Body of pancreas (tissue), 4 donors: ENCODE data around the gene DNAJC8. TPM values are rescaled to one million over a fixed set of nuclear protein-coding genes. Genes with fewer than 3 reads are reported as not detected.

Source experiments
- ATAC-seq: fragments of 150-250 bp; one replicate; pipeline ENCODE4 v1.9.1; 2016
- DNase-seq, 4 donors: peaks; one replicate each; pipeline ENCODE4 v3.0.0-alpha.2; 2019
- H3K27ac ChIP-seq, 4 donors: fragments of 200-600 bp; sonication (generic); 1 replicate in 3 of 4; 2 replicates in 1 of 4; pipeline versions ENCODE4 v1.5.1 to v1.6.1; 2016 to 2019; ENCODE audit warnings: mild to moderate bottlenecking in 1 of 4, mixed read lengths in 1 of 4, moderate library complexity in 1 of 4
- H3K27me3 ChIP-seq, 2 donors: fragments of 200-600 bp; sonication (generic); one replicate each; pipeline ENCODE4 v1.6.0; 2016; ENCODE audit warnings: mild to moderate bottlenecking in 1 of 2
- H3K36me3 ChIP-seq, 2 donors: fragments of 200-600 bp; sonication (generic); replicated peaks in 1 of 2; 2 replicates each; pipeline ENCODE4 v1.5.1; 2016; ENCODE audit warnings: low read depth in 2 of 2; ENCODE audit not compliant: insufficient read depth in 1 of 2
- H3K4me1 ChIP-seq: fragments of 200-600 bp; sonication (generic); one replicate; pipeline ENCODE4 v1.6.0; 2016
- H3K4me3 ChIP-seq, 2 donors: fragments of 200-600 bp; sonication (generic); 1 replicate in 1 of 2; 2 replicates in 1 of 2; pipeline ENCODE4 v1.5.1; 2016 to 2019
- H3K9me3 ChIP-seq, 3 donors: fragments of 200-600 bp; sonication (generic); 1 replicate in 2 of 3; 2 replicates in 1 of 3; pipeline ENCODE4 v1.5.1; 2016
- CTCF ChIP-seq, 7 experiments: fragments of 450-650 bp in 4 of 7; fragments of 200-600 bp in 3 of 7; sonication (generic) in 3 of 7; IDR thresholded peaks; one replicate each; pipeline ENCODE4 v1.5.1; 2016 to 2019; ENCODE audit warnings: antibody characterized with exemption in 7 of 7
- POLR2A ChIP-seq, 3 donors: fragments of 450-650 bp; IDR thresholded peaks; one replicate each; pipeline ENCODE4 v1.6.1; 2016; ENCODE audit warnings: antibody characterized with exemption in 3 of 3, mild to moderate bottlenecking in 2 of 3
- WGBS, 2 donors: methylation state at CpG; one replicate each; pipeline ENCODE4 v1.1.5; 2017; 5-methylcytosine and 5-hydroxymethylcytosine counted together
- intact Hi-C: fragments of 100-400 bp; cut with DNase I; formaldehyde crosslinking; loops from one replicate; pipeline ENCODE4 v1.15.1; 2023
- total RNA-seq, 2 donors: library from RNA; depleted of rRNA; stranded (reverse); fragments of >200 nt; gene quantifications; one replicate each; pipeline ENCODE4 v1.1.0, GENCODE V29; 2016

The DNAJC8 gene
- total RNA-seq, 2 donors from 2014 or later = 18.7 to 53.1 TPM

DNA sequence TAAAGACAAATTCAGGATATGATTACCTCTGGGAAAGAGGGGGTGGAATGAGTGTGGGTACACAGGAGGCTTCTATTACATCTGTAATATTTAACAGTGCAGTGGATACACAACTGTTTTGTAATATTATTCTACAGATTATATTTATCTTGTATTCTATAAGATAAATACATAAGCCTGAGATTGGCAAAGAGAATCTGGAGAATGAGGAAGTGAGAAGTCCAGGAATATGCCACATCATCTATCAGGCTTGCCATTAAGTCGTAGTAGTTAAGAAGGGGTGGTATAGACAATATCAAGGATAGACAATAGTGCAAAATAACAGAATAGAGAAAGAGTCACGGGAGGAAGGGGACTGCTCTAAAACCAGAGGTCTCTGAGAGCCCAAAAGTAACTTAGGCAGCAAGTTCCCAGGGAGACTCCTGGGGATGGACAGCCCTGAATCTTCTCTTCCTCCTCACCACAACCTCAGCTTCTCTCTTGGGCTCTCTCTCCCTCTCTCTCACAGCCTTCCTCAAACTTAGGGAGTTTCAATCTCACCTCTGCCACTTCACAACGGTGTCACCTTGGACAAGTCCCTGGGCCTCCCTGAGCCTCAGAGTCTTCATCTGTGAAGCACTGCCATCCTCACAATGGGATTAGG lies 42.4 kb downstream of the DNAJC8 start:
- Histone ChIP-seq H3K4me1 (no peaks in the 10 kb centered on the region), H3K27ac (no peak overlapping the region), H3K36me3 (no peaks in the 10 kb centered on the region), H3K9me3 (no peaks in the 10 kb centered on the region), H3K27me3 (no peaks in the 10 kb centered on the region), H3K4me3 (no peak overlapping the region)
- WGBS, 2 donors = 47 to 49% methylated on average over 3 of the region's 3 CpGs
- intact Hi-C loops = no loop called here
- ATAC-seq (no peak), DNase-seq (no peak)
- TF ChIP-seq POLR2A (IDR thresholded peaks at IDR 0.05) (no peak), CTCF (IDR thresholded peaks at IDR 0.05) (no peak)

DNA sequence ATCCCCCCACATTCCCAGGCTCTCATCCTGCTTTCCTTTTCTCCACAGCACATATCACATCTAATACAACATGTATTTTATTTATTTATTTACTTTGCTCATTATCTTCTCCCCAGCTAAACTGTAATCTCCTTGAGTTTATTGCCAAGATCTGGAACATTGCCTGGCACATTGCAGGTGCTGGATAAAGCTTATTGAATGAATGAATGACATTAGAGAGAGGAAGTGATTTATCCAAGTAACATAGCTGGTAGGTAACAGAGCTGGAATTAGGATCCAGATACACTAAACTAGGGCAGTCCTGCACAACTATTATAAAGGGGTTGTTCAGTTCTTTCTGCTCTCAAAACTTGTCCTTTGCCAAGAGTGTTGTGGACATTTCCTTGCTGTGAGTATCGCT lies 47.8 kb downstream of the DNAJC8 start:
- DNase-seq (no peak), ATAC-seq (no peak)
- WGBS, 2 donors = 80 to 88% methylated on average over 1 of the region's 1 CpG
- H3K36me3 ChIP-seq = no peaks in the 10 kb centered on the region
- TF ChIP-seq CTCF (IDR thresholded peaks at IDR 0.05) (no peak), POLR2A (IDR thresholded peaks at IDR 0.05) (no peak)
- no peaks in the 10 kb centered on the region for H3K27me3 ChIP-seq
- no peaks in the 10 kb centered on the region for H3K4me1 ChIP-seq
- no peak overlapping the region for H3K4me3 ChIP-seq
- intact Hi-C loops = no loop called here
- no peak overlapping the region for H3K27ac ChIP-seq
- no peaks in the 10 kb centered on the region for H3K9me3 ChIP-seq

- whole genome bisulfite sequencing, 2 donors = 62 to 71% methylated on average over 12 of the region's 12 CpGs
- intact Hi-C loops = no loop called here
These were observed 52.2 kb downstream of the DNAJC8 start for GRCh38 chr1:28180306-28181305.

GRCh38 chr1:28178690-28179485 lies 53.9 kb downstream of the DNAJC8 start:
- no peak overlapping the region for H3K27ac ChIP-seq
- TF ChIP-seq CTCF (IDR thresholded peaks at IDR 0.05) = no peak
- no peak for TF ChIP-seq POLR2A (IDR thresholded peaks at IDR 0.05)
- WGBS, 2 donors = 83 to 90% methylated on average over 15 of the region's 15 CpGs
- no peaks in the 10 kb centered on the region for H3K27me3 ChIP-seq
- peaks cover 2% of the 10 kb centered on the region for H3K4me1 ChIP-seq
- ATAC-seq (no peak), DNase-seq (no peak)
- H3K9me3 ChIP-seq = no peaks in the 10 kb centered on the region
- intact Hi-C loops = no loop called here
- H3K4me3 ChIP-seq = no peak overlapping the region
- H3K36me3 ChIP-seq = no peaks in the 10 kb centered on the region

More at GRCh38 chr1:28180306-28181305, 52.2 kb downstream of the DNAJC8 start:
- H3K36me3 ChIP-seq = no peaks in the 10 kb centered on the region
- TF ChIP-seq POLR2A (IDR thresholded peaks at IDR 0.05) (no peak), CTCF (IDR thresholded peaks at IDR 0.05) (no peak)
- H3K9me3 ChIP-seq = no peaks in the 10 kb centered on the region
- no peaks in the 10 kb centered on the region for H3K27me3 ChIP-seq
- DNase-seq = no peak
- ATAC-seq = no peak
- H3K4me1 ChIP-seq = no peaks in the 10 kb centered on the region
- no peak overlapping the region for H3K27ac ChIP-seq
- no peak overlapping the region for H3K4me3 ChIP-seq
